IPS-20b (cell line): ENCODE data around the gene AGBL4.

Source experiments
- H3K27ac ChIP-seq: one replicate; pipeline ENCODE4 v1.5.1; 2013; ENCODE audit warnings: low read length
- H3K27me3 ChIP-seq: 2 replicates; pipeline ENCODE4 v1.6.1; 2013; ENCODE audit warnings: mild to moderate bottlenecking, low read length, inconsistent platforms; ENCODE audit not compliant: insufficient read depth
- H3K36me3 ChIP-seq: 2 replicates; pipeline ENCODE4 v1.6.1; 2013; ENCODE audit warnings: low read depth, mild to moderate bottlenecking, inconsistent platforms, low read length, moderate library complexity; ENCODE audit not compliant: insufficient read depth
- H3K4me1 ChIP-seq: 2 replicates; pipeline ENCODE4 v1.6.1; 2013; ENCODE audit warnings: mild to moderate bottlenecking, control low read depth, inconsistent platforms, low read length, moderate library complexity; ENCODE audit not compliant: insufficient read depth
- H3K4me3 ChIP-seq: 2 replicates; pipeline ENCODE4 v1.5.1; 2013; ENCODE audit warnings: mild to moderate bottlenecking, low read length, inconsistent platforms
- H3K9ac ChIP-seq: 2 replicates; pipeline ENCODE4 v1.6.1; 2013; ENCODE audit warnings: low read depth, mild to moderate bottlenecking, inconsistent platforms, low read length, moderate library complexity
- H3K9me3 ChIP-seq: 2 replicates; pipeline ENCODE4 v1.6.1; 2013; ENCODE audit warnings: mild to moderate bottlenecking, low read depth, low read length, inconsistent platforms; ENCODE audit not compliant: insufficient read depth

AGBL4 gene

DNA sequence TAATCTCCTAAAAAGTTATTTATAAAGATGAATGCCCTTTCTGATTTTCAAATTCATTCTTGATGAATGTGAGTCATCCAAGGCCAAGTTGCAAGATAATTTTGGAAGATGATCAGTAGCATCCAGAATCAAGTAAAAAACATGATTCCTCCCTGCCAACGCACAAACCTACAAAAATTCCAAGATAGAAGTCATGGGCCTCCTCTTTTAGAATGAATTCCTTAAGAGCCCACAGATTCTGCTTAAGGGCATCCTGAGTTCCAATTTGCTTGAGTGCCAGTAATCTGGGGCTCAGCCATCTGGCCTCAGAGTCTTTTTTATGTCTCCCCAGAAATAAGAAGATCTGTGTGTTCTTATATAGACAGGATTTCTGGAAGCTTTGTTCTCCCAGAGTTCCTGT is 1528.6 kb downstream of the AGBL4 start:
- Histone ChIP-seq H3K9ac (no peak overlapping the region), H3K9me3 (no peaks in the 10 kb centered on the region), H3K4me1 (peaks cover 23% of the 10 kb centered on the region), H3K27me3 (no peaks in the 10 kb centered on the region), H3K4me3 (no peak overlapping the region), H3K36me3 (no peaks in the 10 kb centered on the region), H3K27ac (no peak overlapping the region)

DNA sequence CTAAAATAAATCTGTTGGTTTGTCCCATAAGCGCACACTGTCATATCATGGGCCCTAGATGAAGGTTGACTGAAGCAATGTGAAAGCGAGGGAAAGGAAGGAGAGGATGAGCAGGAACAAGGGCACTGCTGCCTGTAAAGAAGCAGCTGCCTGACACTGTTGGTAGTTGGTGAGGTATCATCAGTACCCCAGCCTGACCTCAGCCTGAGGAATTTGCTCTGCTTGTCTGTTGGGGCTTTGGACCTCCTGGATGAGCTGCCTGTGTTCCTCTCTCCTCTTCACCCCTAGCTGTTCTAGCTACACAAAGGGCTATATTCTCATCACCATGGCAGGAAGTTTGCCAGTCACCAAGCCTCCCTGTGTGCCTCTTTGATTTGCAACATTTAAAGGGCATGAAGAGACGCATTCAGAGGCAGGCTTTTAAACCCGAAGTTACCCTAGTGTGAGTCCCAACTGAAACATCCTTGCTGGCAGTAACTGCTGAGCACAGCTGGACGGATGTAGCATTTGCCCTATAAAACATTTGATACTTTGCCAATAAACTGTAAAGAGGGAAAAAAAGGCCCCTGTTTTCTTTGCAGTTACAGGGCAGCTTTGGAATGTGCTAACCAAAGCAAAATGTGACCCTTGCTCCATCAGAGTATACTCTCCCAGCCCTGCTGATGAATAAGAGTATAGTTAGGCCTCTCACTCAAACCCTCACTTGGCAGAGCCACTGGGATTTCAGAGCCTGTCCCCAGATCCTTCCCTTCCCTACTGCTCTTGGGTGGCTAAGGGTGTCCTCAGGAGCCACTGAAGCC is 1529.6 kb downstream of the AGBL4 start:
- Histone ChIP-seq H3K4me1 (peaks cover 13% of the 10 kb centered on the region; the same call in 1 of the 2 replicates), H3K36me3 (no peaks in the 10 kb centered on the region), H3K4me3 (no peak overlapping the region), H3K27ac (no peak overlapping the region), H3K27me3 (no peaks in the 10 kb centered on the region), H3K9ac (no peak overlapping the region), H3K9me3 (no peaks in the 10 kb centered on the region)

DNA sequence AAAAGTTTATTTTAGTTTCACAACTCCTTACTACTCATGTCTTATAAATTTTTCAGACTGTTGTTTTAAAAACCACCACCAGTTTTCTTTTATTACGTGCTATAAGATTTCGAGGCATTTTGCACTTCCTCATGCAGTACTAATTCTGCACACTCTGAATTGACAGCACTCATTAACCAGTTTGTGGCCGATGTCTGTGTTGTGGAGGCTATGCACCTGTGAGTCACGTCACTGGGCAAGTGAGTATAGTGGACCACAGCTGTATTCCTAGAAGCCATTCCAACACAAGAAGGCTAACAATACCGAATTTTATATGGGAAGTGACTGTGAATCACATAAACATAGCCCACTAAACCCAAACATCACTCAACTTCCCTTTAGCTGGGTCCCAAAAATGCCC is 1530.7 kb downstream of the AGBL4 start:
- H3K9me3 ChIP-seq: no peaks in the 10 kb centered on the region
- no peaks in the 10 kb centered on the region for H3K27me3 ChIP-seq

DNA sequence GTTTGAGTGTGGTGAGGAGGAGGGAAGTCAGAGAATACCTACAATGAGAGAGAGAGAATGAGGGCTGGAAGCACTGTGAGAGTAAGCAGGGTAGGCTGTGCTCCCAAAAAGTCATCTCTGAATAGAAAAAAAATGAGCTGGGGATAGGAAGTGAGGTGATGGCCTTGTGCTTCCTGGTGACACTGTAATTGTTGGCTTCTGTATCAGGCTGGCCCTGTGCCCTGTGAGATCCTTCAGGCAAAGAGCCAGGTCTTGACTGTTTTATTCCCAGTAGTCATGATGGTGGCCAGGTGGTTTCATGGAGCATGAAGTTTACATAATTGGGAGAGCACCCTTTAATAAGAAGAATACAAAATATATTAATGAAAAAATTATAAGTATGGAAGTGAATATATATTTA is 1531.4 kb downstream of the AGBL4 start:
- Histone ChIP-seq H3K4me1 (peaks cover 7% of the 10 kb centered on the region; the same call in 1 of the 2 replicates), H3K9ac (no peak overlapping the region), H3K27ac (no peak overlapping the region), H3K27me3 (no peaks in the 10 kb centered on the region), H3K4me3 (no peak overlapping the region), H3K9me3 (no peaks in the 10 kb centered on the region), H3K36me3 (no peaks in the 10 kb centered on the region)

More for the DNA sequence above, 1530.7 kb downstream of the AGBL4 start:
- Histone ChIP-seq H3K27ac (no peak overlapping the region), H3K4me1 (peaks cover 7% of the 10 kb centered on the region; the same call in 1 of the 2 replicates), H3K36me3 (no peaks in the 10 kb centered on the region), H3K9ac (no peak overlapping the region), H3K4me3 (no peak overlapping the region)

DNA sequence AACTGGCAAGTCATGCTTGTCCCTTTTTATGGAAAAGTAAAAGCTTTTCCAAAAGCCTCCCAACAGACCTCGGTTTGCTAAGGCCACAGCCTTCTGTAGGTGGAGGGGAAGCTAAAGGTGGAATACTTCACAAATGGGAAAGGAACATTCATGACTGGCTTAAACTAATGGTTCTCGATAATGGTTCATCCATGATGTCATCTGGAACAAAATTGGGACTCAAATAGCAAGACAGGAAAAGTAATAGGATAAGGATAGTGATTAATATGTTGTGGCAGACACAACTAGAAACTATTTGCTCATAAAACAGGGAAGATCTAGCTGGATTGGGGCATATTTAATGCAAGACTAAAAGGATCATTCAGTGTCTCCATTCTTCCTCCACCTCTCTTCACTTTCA is 1535.0 kb downstream of the AGBL4 start:
- H3K36me3 ChIP-seq: no peaks in the 10 kb centered on the region
- H3K27me3 ChIP-seq: no peaks in the 10 kb centered on the region
- no peak overlapping the region for H3K9ac ChIP-seq
- no peak overlapping the region for H3K4me3 ChIP-seq
- 0 out of 2 replicates have a peak, but pooled peaks cover under 1% of the 10 kb centered on the region for H3K4me1 ChIP-seq
- H3K9me3 ChIP-seq: no peaks in the 10 kb centered on the region
- H3K27ac ChIP-seq: no peak overlapping the region
